SU-DHL-6 (cell line): ENCODE data around the gene DNMBP.

Experiments
- H2AFZ ChIP-seq: fragments of 200-600 bp; sonication (generic); 2 replicates; pipeline ENCODE4 v1.6.1; 2014; ENCODE audit warnings: low read depth, mild to moderate bottlenecking, moderate library complexity, mixed read lengths, antibody characterized with exemption, low read length; ENCODE audit not compliant: severe bottlenecking
- H3F3A ChIP-seq: fragments of 200-600 bp; shearing (Covaris generic); 2 replicates; pipeline ENCODE4 v1.6.0; 2016; ENCODE audit warnings: antibody characterized with exemption, mild to moderate bottlenecking; ENCODE audit not compliant: insufficient read depth
- H3K27ac ChIP-seq: fragments of 200-600 bp; sonication (generic); 2 replicates; pipeline ENCODE4 v1.5.1; 2016; ENCODE audit warnings: low read depth, mild to moderate bottlenecking, low read length, moderate library complexity, mixed read lengths
- H3K27me3 ChIP-seq: fragments of 200-600 bp; sonication (generic), shearing (Covaris generic); 2 replicates; pipeline ENCODE4 v1.6.0; 2014; ENCODE audit warnings: mild to moderate bottlenecking, low read length
- H3K36me3 ChIP-seq: fragments of 200-600 bp; sonication (generic); 2 replicates; pipeline ENCODE4 v1.6.1; 2014; ENCODE audit warnings: mild to moderate bottlenecking, low read length, mixed read lengths
- H3K4me2 ChIP-seq: fragments of 300-600, 200-600 bp; shearing (Covaris generic), sonication (generic); 2 replicates; pipeline ENCODE4 v1.6.0; 2014; ENCODE audit warnings: low read length, low read depth, mild to moderate bottlenecking; ENCODE audit not compliant: poor library complexity, severe bottlenecking
- H3K4me3 ChIP-seq: fragments of 200-600 bp; sonication (generic); 2 replicates; pipeline ENCODE4 v1.5.1; 2014; ENCODE audit warnings: antibody characterized with exemption, low read length, mild to moderate bottlenecking, mixed read lengths; ENCODE audit not compliant: insufficient read depth, poor library complexity, severe bottlenecking
- H3K79me2 ChIP-seq: fragments of 200-600 bp; sonication (generic); 2 replicates; pipeline ENCODE4 v1.6.1; 2014; ENCODE audit warnings: mild to moderate bottlenecking, low read length, moderate library complexity; ENCODE audit not compliant: insufficient read depth
- H3K9ac ChIP-seq: fragments of 200-600 bp; sonication (generic); 2 replicates; pipeline ENCODE4 v1.7.0; 2014; ENCODE audit warnings: mild to moderate bottlenecking, low read length
- H3K9me2 ChIP-seq: fragments of 200-600 bp; sonication (generic); replicated peaks from 2 replicates; pipeline ENCODE4 v1.6.1; 2014; ENCODE audit warnings: low read length; ENCODE audit not compliant: insufficient read depth
- H3K9me3 ChIP-seq: fragments of 200-600 bp; sonication (generic); 2 replicates; pipeline ENCODE4 v1.6.1; 2014; ENCODE audit warnings: low read length, mixed read lengths; ENCODE audit not compliant: insufficient read depth
- H4K20me1 ChIP-seq: fragments of 200-600 bp; sonication (generic); 2 replicates; pipeline ENCODE4 v1.6.1; 2014; ENCODE audit warnings: low read depth, mild to moderate bottlenecking, antibody characterized with exemption, low read length, moderate library complexity, mixed read lengths
- EZH2phosphoT487 ChIP-seq: fragments of 200-600 bp; sonication (generic), shearing (Covaris generic); conservative IDR thresholded peaks from 2 replicates; pipeline ENCODE4 v1.6.1; 2018; ENCODE audit warnings: mild to moderate bottlenecking, antibody characterized with exemption, low read length, moderate library complexity, mixed read lengths
- TF ChIP-seq, protein P1 (sequence below): fragments of 200-600 bp; sonication (generic); IDR thresholded peaks from one replicate; pipeline ENCODE4 v1.5.1; 2017; ENCODE audit warnings: antibody characterized with exemption, mild to moderate bottlenecking, low read length, moderate library complexity; ENCODE audit not compliant: insufficient read depth, poor library complexity, severe bottlenecking

The DNMBP gene

DNA sequence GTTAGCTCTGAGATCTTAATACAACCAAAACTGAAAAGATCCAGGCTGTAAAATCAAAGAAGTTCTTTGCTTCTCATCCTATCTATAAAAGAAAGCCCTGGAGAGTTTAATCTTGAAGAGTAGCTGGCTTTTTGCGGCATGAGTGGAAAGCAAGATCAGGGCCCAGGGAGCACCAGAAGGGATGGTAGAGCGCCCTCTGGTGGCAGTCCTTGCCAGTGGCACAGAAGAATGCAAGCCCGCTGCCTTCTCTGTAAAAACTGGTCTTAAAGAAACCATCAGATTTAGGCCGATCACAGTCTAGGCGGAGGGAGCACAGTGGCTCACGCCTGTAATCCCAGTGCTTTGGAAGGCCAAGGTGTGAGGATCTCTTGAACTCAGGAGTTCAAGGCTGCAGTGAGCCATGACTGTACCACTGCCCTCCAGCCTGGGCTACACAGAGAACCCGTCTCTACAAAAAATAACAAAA, 36.3 kb upstream of the DNMBP start:
- Histone ChIP-seq H3K27me3 (no peaks in the 10 kb centered on the region), H2AFZ (no peak overlapping the region), H3K9me3 (no peaks in the 10 kb centered on the region), H3F3A (no peaks in the 10 kb centered on the region), H3K4me3 (no peak overlapping the region), H3K4me2 (no peak overlapping the region), H3K9ac (no peak overlapping the region), H3K36me3 (no peaks in the 10 kb centered on the region), H3K79me2 (no peaks in the 10 kb centered on the region), H3K27ac (no peak overlapping the region), H3K9me2 (no peaks in the 10 kb centered on the region), H4K20me1 (no peaks in the 10 kb centered on the region)
- TF ChIP-seq, protein P1, sequence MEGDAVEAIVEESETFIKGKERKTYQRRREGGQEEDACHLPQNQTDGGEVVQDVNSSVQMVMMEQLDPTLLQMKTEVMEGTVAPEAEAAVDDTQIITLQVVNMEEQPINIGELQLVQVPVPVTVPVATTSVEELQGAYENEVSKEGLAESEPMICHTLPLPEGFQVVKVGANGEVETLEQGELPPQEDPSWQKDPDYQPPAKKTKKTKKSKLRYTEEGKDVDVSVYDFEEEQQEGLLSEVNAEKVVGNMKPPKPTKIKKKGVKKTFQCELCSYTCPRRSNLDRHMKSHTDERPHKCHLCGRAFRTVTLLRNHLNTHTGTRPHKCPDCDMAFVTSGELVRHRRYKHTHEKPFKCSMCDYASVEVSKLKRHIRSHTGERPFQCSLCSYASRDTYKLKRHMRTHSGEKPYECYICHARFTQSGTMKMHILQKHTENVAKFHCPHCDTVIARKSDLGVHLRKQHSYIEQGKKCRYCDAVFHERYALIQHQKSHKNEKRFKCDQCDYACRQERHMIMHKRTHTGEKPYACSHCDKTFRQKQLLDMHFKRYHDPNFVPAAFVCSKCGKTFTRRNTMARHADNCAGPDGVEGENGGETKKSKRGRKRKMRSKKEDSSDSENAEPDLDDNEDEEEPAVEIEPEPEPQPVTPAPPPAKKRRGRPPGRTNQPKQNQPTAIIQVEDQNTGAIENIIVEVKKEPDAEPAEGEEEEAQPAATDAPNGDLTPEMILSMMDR: peak; percentile 85
- TF ChIP-seq EZH2phosphoT487: no peak

DNA sequence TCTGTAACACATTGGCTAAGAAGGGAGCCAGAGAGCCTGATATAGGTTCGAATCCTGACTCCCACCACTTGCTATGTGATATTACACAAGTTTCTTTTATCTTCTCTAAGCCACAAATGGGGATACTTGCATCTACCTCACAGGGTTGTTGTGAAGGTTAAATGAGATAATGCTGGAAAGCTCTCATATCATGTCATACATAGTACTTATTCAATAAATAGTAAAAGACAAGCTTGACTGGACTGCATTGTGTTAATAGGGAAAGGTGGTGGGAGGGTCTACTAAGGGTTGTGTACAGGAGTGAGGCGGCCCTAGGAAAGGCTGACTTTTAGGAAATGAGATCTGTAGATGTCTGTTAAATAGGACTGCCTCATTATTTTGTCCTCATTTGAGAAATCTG, 35.8 kb upstream of the DNMBP start:
- TF ChIP-seq, protein P1: no peak
- no peak for TF ChIP-seq EZH2phosphoT487
- Histone ChIP-seq H4K20me1 (no peaks in the 10 kb centered on the region), H3K9me2 (no peaks in the 10 kb centered on the region), H3K4me2 (no peak overlapping the region), H3K36me3 (no peaks in the 10 kb centered on the region), H3K27me3 (no peaks in the 10 kb centered on the region), H2AFZ (no peak overlapping the region), H3K9me3 (no peaks in the 10 kb centered on the region), H3K9ac (no peak overlapping the region), H3F3A (no peaks in the 10 kb centered on the region), H3K79me2 (no peaks in the 10 kb centered on the region), H3K27ac (no peak overlapping the region), H3K4me3 (no peak overlapping the region)

DNA sequence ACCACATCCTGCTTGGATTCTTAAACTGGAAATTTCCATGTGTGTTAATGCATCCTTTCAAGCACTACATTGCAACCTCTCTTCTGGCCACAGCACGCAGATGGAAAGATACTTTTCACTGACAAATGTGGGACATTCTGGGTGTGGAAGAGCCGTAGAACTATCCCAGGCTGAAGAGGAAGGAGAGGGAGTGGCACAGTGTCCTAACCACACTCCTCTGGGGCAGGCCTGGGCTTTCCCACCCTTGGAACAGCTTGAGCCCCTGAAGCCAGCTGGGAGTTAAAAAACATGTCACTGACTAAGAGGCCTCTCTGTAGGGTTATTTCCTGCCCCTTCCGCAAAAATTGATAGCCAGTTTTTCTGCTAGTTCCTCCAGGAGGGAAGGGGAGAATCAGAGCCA, 34.0 kb upstream of the DNMBP start:
- no peaks in the 10 kb centered on the region for H3K9me2 ChIP-seq
- no peaks in the 10 kb centered on the region for H3K27me3 ChIP-seq
- no peaks in the 10 kb centered on the region for H3K79me2 ChIP-seq
- H3K4me3 ChIP-seq: no peak overlapping the region
- no peak overlapping the region for H3K9ac ChIP-seq
- H4K20me1 ChIP-seq: no peaks in the 10 kb centered on the region
- H3K9me3 ChIP-seq: no peaks in the 10 kb centered on the region
- TF ChIP-seq EZH2phosphoT487: no peak
- TF ChIP-seq, protein P1: no peak
- no peak overlapping the region for H3K4me2 ChIP-seq
- no peak overlapping the region for H3K27ac ChIP-seq
- H3F3A ChIP-seq: no peaks in the 10 kb centered on the region
- no peaks in the 10 kb centered on the region for H3K36me3 ChIP-seq
- no peak overlapping the region for H2AFZ ChIP-seq

DNA sequence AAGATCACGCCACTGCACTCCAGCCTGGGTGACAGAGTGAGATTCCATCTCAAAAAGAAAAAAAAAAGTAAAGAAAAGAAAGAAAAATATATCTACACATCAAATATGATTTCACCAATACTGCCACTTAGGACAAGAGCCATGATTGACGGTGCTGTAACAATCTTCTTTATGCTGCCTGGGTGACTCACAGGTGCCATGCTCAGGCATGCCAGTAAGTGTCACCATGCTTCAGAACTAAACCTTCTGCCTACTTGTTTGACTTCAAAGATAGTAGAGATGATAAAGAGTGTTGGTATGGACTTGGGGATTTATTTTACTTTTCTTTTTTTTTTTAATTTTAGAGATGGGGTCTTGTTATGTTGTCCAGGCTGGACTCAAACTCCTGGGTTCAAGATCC, 33.6 kb upstream of the DNMBP start:
- Histone ChIP-seq H3K9ac (no peak overlapping the region), H3K4me3 (no peak overlapping the region), H3K36me3 (no peaks in the 10 kb centered on the region), H4K20me1 (no peaks in the 10 kb centered on the region), H3K9me3 (no peaks in the 10 kb centered on the region), H3K79me2 (no peaks in the 10 kb centered on the region), H3K4me2 (no peak overlapping the region), H3K27ac (no peak overlapping the region), H3K9me2 (no peaks in the 10 kb centered on the region), H2AFZ (no peak overlapping the region), H3K27me3 (no peaks in the 10 kb centered on the region), H3F3A (no peaks in the 10 kb centered on the region)
- TF ChIP-seq EZH2phosphoT487: no peak
- TF ChIP-seq, protein P1: no peak
